Fibroblast of skin of abdomen (primary cell): ENCODE results near the gene STPG1.

ENCODE experiments used
- DNase-seq: peaks from one replicate; pipeline ENCODE4 v3.0.0-alpha.2; 2013

STPG1 gene

GRCh38 chr1:24392982-24393650, 20.5 kb downstream of the STPG1 start:
- no peak for DNase-seq

DNA sequence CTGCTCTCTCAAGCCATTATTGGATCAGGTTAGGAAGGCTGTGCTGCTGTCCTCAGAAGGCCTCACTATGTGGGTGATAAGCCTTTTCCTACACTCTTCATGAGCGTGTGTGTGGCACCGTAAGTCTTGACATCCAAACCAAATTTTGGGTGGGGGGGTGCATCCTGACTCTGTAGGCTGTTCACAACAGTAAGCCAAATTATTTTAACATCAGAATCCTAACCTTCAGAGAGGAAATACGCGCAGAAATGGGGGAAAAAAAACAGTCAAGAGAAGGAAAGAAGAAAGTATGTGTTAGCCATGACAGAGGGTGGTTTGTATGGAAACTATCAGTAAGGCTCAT, 21.0 kb downstream of the STPG1 start:
- no peak for DNase-seq

DNA sequence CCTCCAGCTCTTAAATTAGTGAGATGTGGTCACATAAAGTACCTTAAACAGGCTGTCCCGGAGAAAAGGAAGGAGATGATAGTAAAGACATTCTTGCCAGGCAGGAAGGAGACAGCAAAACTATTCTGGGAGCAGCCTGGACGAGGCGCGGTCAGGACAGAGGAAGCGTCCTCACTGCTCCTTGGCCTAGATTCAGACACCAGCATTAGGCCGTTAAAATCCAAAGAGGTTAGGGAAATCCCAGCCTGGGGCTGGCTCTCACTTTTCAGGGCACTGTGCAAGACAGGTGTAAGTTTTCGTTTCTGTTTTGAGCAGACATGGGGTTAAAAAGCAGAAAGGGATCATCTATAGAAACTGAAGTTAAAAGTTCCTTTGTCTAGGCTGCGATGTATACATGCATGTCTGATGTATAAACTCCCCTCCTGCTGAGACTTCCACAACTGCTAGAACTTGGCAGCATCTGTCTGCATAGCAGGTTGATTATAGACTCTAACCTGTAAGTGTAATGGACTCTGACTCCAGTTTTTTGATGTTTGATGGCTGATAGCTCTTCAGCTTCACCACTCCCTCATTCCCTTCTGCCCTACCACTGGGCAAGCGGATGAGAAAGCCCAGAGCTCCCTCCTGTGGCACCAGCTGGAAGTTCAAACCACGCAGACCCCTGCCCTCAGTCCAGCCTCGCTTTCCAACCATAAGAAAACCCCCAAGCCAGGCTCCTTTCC, 21.5 kb downstream of the STPG1 start:
- no peak for DNase-seq

GRCh38 chr1:24390924-24391782, 22.4 kb downstream of the STPG1 start:
- DNase-seq = peak; percentile 79

- DNase-seq = no peak
Observed at GRCh38 chr1:24389231-24389678, 24.3 kb downstream of the STPG1 start.

DNA sequence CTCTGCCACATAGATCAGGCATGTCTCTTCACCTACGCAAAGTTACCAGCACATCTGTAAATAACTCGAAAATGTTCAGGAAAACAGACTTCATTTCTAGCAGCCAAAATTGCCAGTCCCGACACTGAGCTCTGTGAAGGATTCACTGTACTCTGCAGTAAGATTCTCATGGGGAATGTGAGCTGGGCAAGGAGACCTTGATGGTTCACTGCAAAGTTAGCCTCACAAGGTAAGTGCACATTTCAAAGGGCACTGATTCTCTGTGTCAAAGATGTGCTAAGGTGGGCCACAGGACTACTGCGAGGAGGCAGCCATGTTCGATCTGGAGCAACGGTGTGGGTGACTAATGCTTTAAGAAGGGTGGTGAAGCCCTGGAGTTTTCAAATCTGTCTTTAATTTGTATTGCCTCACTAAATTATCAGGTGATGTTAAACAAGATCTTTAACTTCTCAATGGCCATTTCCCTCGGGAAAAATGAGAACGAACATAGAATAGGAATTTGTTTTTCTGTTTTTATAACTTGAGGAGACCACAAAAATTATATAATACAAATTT, 25.2 kb downstream of the STPG1 start:
- peak; percentile 29 for DNase-seq

DNA sequence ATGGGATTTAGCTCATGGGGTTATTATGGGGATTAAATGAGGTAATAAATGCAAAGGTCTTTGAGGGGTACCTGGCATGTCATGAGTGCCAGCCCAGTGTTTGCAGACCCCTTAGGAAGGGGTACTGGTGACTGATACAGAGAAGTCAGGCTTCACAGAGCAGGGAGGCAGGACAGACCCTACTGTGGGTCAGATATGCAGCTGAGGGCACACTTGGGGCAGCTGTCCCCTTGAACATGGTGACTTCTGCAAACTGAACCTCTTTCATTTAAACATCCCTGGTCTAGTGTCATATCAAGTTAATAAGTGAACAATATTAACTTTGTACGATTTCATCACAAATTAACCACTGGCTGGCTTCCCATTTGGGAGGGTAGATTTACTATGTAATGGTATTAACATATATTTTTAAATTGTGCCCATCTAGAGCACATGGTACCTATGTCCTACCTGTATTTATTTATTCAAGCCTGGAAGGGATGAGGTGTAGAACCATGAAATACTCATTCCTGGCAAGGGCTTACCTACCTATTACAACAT, 25.9 kb downstream of the STPG1 start:
- DNase-seq = no peak

DNA sequence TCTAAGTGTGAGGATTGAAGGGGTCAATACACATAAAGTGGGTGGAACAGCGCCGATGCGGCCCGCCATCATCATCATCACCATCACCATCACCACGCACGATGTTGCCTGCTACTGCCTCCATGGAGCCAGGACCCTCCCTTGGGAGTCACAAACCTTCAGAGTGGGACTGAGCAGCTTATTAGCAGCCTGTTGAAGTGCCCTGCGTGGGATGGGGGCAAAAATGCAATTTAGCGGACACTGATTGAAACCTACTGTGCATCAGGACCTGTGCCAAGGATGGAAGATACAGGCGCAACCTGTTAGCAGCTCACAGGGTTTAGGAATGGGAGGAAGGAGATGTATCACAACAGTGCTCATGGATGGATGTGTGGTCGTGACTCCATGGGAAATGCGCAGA, 26.7 kb downstream of the STPG1 start:
- no peak for DNase-seq

DNA sequence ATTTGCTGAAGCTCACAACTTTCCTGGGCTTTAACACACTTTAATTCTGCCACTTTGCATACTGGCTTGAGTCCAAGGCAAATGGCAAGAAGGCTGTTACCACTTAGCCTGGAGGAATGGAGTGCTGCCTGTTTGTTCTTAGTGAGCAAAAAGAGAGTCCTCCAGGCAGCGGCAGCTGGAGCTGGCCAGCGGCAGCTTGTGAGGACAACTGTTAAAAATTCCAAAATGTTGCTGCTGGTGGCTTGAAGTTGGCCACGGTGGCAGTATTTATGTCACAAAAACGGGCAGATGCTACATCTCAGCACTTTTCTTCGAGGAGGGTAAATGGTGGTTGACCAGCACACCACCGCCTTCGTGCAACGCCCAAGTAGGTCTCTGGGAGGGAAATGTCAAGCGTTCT, 27.3 kb downstream of the STPG1 start:
- DNase-seq = peak; percentile 21

DNA sequence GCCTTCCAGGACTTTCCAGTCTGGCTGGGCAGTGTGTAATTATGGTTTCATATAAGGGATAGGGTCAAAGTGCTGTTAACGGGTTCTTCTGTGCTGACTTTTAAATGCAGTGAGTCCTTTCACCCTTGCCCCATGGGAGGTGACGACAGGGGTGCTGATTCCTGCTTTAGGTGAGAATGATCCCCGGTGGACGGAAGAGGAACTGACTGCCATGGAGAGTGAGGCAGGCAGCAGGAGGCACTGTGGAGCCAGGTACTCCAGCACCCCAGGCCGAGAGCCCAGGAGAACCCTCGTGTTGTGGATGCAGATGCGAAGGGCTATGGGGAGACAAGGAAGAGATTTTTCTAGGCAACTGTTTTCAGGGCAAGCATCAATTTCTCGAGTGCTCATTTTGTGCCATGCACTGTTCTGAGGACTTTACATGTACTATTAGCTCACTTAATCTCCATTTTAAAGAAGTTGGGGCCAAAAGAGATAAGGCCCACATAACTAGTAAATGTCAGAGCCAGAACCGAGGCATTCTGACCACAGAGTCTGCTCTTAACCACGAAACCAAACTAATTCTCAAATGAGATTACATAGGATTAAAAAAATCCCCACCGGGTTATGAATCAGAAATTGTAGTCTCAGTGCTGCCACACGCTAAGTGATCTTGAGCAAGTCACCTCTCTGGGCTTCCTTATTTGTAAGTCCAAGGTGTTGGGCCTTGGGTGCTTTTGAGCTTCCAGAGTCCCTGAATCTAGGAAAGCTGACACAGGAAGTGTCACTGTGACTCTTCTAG, 28.2 kb downstream of the STPG1 start:
- DNase-seq = peak; percentile 56

DNA sequence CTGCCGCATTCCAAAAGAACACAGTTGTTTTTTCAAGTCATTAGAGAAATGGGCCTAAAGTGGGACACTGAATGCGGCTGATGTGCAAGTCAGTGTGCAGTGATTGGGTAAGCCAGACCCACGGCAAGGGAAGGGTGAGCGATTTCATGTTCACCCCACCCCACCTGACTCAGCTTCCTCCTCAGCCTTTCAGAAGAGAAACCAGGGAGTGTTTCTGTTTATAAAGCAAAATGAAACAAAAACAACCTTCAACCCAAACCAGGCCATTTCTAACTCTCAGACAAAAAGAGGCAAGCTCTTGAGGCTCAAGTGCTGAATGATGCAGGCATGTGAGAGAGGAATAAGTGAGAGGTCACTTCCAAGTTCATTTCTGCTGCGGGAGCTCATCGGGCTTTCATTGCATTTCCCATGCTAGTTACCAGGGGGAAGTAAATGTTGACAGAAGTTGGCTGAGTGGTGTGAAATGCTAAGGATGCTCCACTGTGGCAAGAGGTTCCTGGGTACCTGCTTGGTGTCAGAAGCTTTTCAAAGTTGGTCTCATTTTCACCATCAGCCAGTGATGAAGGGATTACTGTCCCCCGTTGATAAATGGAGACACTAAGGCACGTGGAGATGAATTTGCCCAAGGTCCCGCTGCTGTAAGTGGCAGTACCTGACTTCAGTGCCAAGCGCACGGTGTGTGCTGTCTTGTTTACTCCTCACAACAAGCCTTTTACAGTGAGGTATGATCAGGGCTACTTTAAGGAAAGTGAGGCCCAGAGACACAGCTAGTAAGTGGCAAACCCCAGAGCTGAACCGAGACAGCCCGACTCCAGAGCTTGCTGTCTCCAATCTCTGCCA, 29.1 kb downstream of the STPG1 start:
- peak; percentile 23 for DNase-seq

GRCh38 chr1:24383381-24383940, 30.1 kb downstream of the STPG1 start:
- DNase-seq = no peak

DNA sequence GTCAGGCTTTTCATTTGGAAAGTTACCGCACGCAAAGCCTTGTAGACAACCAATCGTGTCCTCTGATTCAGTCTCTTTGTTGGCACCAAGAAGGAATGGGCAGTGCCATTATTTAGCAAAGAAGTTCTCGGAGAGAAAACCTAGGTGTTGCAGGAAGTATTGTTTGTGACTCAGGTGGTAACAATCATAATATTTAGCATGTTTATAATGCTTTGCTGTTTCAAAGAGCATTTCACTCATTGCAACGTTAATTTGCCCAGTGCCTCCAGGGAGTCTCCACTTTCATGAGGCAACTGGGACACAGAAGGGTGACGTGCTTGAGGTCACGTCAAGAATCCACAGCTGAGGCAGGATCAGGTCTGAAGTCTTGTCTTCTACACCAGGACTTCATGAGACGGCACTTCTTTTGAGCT, 31.4 kb downstream of the STPG1 start:
- DNase-seq = no peak

DNA sequence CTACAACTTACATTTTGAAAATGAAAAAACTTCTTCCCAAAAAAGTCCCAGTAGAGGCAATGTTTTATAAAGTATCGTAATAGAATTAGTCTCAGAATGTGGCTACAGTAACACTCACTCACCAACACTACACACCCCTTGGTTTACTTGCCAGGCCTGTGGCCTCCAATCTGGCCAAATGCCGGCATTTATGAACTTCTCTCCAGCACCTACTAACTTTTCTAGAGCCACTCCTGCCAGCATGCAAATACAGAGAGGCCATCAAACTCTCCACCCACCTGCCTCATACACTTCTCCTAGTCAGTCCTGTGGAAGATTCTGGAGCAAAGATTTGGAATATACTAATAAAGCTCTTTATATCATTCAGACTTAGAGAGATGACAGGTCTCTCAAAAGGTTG, 32.3 kb downstream of the STPG1 start:
- DNase-seq = no peak

- DNase-seq = no peak
Observed at GRCh38 chr1:24380508-24380907, 33.1 kb downstream of the STPG1 start.

DNA sequence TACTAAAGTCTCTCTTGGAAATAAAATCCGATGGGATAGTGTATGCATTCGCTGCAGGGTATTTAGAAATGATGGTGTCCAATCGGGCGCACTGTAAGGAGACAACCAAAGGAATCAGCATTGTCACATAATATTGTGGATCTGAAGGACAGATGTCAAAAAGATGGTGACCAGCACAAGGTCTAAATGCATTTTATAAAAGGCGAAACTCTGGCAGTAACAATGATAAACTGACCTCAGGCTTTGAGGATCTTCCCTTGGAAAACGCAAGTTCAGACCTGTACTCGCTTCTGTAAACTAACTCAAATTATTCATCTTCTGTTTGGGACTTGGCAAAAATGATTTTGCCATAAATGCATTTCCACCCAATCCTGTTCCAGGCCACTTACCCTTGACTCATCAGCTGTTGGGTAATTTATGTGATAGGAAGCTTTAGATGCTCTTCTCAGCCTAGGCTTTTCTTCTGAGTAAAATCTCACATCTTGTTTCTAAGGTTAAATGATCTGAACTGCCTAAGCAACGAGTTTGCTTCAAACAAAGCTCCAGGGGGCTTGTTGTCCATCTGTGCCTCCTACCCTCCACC, 33.8 kb downstream of the STPG1 start:
- peak; percentile 24 for DNase-seq

DNA sequence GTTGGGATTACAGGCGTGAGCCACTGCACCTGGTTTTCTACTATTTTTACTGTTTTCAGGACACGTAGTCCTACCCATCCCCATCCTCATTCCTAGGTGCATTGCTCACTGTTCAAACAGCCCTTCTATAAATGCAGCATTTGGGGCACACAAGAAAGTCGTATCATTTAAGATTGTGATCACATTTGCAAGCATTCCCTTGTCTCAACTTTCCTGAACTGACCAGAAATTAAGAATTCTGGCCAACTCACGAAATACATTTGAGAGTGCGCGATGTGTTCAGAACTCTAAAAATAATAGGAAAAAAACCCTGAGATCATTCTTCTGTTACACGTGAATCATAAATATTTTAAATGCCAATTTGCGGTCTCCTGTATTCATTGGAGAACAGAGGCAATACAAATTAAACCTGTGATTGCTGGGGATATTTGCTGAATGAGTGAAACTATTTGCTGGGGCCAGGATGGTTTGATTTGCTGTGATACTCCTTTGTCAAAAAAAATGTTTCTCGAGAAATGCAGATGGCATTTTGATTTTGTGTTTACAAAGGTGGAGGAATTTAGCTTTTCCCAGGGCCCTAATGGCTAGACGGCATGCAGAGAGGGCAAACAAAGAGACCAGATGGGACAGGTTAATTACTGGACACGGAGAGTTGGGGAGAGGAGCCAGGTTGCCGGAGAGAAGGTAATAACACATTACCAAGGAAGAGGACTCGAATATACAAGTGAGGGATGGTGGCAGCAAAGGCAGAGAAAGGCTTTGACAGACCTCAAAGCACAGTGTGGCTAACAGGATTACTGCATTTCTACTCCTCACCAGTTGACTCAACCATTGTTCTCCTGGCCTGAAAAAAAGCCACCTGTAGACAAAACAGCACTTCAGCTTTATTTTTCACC, 38.4 kb downstream of the STPG1 start:
- peak; percentile 15 for DNase-seq

DNA sequence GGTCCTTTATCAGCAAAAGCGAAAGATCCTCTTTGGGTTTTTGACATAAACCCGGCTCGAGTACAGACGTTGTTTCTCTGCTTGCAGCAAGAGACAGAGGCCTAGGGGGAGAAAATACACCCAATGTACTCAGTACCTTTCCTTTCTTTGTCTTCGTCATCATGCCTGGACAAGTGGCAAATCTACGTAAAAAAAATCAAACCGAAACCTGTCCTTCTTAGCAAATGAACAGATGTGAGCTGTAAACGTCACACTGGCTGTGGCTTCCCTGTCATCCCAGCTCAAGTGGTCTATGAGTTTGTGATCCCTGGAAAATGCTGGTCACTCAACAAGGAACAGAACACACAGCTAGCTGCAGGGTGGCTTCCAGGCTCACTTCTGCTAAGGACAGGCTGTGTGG, 39.9 kb downstream of the STPG1 start:
- no peak for DNase-seq

- no peak for DNase-seq
Observed at GRCh38 chr1:24373044-24373443, 40.5 kb downstream of the STPG1 start.
